PFSK-1 (cell line): ENCODE results near the gene MAP3K19.

Experiments used
- FOXP2 ChIP-seq: optimal IDR thresholded peaks from 2 replicates; pipeline ENCODE3; 2011; ENCODE audit warnings: borderline replicate concordance, control low read depth, inconsistent platforms; ENCODE audit not compliant: insufficient read depth; ENCODE audit errors: extremely low read length, extremely low read depth
- POLR2AphosphoS5 ChIP-seq: IDR thresholded peaks from 2 replicates; pipeline ENCODE4 v1.6.1; 2012; ENCODE audit warnings: low read depth, mild to moderate bottlenecking, control low read depth, low read length, moderate library complexity
- SIN3A ChIP-seq: IDR thresholded peaks from 2 replicates; pipeline ENCODE4 v1.6.1; 2012; ENCODE audit warnings: mild to moderate bottlenecking, low read length, moderate library complexity, borderline replicate concordance; ENCODE audit not compliant: insufficient read depth
- TAF1 ChIP-seq: IDR thresholded peaks from 2 replicates; pipeline ENCODE4 v1.6.1; 2012; ENCODE audit warnings: low read length, control low read depth, borderline replicate concordance; ENCODE audit not compliant: insufficient read depth
- TF ChIP-seq, protein P1 (sequence below), 2 experiments: IDR thresholded peaks; 2 replicates each; pipeline versions ENCODE4 v1.6.1 to v1.8.0; 2011 to 2012; ENCODE audit warnings: low read depth in 2 of 2, low read length in 2 of 2, control low read depth in 1 of 2, inconsistent platforms in 1 of 2, mild to moderate bottlenecking in 1 of 2, moderate library complexity in 1 of 2; ENCODE audit not compliant: insufficient read depth in 1 of 2

MAP3K19 gene

DNA sequence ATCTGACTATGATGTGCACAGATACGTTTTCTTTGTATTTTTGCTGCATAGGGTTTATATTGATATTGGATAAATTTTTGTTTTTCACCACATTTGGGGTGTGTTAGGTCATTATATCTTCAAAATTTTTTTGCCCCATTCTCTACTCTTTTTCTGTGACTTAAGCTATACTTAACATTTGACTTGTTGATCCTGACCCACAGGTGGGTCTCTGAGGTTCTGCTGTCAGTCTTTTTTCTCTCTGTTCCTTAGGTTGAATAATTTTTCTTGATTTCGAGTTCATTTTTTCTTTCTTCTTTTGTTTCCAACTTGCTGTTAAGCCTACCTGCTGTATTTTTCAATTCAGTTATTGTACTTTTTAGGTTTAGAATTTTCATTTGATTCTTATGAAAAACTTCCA is 16.9 kb upstream of the MAP3K19 start:
- TF ChIP-seq, protein P1, sequence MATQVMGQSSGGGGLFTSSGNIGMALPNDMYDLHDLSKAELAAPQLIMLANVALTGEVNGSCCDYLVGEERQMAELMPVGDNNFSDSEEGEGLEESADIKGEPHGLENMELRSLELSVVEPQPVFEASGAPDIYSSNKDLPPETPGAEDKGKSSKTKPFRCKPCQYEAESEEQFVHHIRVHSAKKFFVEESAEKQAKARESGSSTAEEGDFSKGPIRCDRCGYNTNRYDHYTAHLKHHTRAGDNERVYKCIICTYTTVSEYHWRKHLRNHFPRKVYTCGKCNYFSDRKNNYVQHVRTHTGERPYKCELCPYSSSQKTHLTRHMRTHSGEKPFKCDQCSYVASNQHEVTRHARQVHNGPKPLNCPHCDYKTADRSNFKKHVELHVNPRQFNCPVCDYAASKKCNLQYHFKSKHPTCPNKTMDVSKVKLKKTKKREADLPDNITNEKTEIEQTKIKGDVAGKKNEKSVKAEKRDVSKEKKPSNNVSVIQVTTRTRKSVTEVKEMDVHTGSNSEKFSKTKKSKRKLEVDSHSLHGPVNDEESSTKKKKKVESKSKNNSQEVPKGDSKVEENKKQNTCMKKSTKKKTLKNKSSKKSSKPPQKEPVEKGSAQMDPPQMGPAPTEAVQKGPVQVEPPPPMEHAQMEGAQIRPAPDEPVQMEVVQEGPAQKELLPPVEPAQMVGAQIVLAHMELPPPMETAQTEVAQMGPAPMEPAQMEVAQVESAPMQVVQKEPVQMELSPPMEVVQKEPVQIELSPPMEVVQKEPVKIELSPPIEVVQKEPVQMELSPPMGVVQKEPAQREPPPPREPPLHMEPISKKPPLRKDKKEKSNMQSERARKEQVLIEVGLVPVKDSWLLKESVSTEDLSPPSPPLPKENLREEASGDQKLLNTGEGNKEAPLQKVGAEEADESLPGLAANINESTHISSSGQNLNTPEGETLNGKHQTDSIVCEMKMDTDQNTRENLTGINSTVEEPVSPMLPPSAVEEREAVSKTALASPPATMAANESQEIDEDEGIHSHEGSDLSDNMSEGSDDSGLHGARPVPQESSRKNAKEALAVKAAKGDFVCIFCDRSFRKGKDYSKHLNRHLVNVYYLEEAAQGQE (IDR thresholded peaks at IDR 0.05; ENCODE audit: insufficient read depth in 1 of 2, low read depth in 2 of 2, low read length in 2 of 2): no peak
- TF ChIP-seq FOXP2: no peak
- TF ChIP-seq SIN3A: no peak
- no peak for TF ChIP-seq TAF1
- TF ChIP-seq POLR2AphosphoS5: no peak

DNA sequence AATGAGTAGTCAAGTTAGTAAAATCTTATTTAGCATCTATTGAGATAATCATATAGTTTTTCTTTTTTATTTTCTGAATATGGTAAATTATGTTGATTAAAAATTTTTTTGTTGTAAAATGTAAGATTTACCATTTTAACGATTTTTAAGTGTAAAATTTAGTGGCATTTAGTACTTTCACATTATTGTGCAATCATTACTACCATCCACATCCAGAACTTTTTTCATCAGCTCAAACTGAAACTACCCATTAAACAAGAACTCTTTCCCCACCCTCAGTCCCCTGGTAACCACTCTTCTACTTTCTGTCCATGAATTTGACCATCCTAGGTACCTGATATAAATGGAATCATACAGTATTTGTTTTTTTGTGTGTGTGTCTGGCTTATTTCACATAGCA is 16.0 kb upstream of the MAP3K19 start:
- TF ChIP-seq SIN3A (no peak), FOXP2 (no peak), TAF1 (no peak), POLR2AphosphoS5 (no peak)
- TF ChIP-seq, protein P1 (IDR thresholded peaks at IDR 0.05; ENCODE audit: insufficient read depth in 1 of 2, low read depth in 2 of 2, low read length in 2 of 2): no peak

DNA sequence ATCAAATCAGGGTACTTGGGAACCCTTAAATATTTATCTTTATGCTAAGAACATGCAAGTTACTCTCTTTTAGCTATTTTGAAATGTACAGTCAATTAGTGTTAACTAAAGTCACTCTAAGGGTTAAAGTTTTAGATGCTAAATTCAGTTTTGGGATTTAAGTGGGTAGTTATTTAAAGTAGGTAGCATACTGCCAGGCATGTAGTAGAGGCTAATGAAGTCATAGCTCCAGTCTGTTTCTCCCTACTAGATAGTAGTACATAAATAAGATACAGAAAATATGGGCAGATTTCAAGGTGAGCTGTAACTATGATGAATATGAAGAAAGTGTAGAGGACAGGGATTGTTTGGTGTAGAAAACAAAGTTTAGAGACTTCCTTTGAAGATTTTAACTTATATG is 12.3 kb upstream of the MAP3K19 start:
- no peak for TF ChIP-seq TAF1
- no peak for TF ChIP-seq SIN3A
- no peak for TF ChIP-seq FOXP2
- TF ChIP-seq, protein P1 (IDR thresholded peaks at IDR 0.05; ENCODE audit: insufficient read depth in 1 of 2, low read depth in 2 of 2, low read length in 2 of 2): no peak
- no peak for TF ChIP-seq POLR2AphosphoS5

DNA sequence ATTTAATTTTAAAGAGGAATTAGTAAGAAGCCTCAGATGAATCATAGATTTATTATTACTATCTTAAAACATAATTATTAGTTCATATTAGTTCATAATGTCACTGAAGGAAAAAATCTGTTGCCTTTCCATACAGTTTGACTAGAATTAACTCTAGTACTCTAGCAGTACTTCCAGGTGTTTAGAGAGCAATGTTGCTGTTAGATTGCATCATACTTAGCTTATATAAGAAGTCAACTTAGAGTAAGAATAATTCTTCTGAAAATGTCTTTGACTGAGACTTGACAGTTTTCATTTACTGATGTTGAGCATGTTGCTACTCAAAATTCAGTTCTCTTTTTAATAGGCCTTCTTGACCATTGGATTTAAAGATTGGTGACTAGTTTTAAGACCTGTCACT is 9.5 kb upstream of the MAP3K19 start:
- no peak for TF ChIP-seq POLR2AphosphoS5
- TF ChIP-seq TAF1: no peak
- TF ChIP-seq SIN3A: no peak
- TF ChIP-seq FOXP2: no peak
- TF ChIP-seq, protein P1 (IDR thresholded peaks at IDR 0.05; ENCODE audit: insufficient read depth in 1 of 2, low read depth in 2 of 2, low read length in 2 of 2): no peak

DNA sequence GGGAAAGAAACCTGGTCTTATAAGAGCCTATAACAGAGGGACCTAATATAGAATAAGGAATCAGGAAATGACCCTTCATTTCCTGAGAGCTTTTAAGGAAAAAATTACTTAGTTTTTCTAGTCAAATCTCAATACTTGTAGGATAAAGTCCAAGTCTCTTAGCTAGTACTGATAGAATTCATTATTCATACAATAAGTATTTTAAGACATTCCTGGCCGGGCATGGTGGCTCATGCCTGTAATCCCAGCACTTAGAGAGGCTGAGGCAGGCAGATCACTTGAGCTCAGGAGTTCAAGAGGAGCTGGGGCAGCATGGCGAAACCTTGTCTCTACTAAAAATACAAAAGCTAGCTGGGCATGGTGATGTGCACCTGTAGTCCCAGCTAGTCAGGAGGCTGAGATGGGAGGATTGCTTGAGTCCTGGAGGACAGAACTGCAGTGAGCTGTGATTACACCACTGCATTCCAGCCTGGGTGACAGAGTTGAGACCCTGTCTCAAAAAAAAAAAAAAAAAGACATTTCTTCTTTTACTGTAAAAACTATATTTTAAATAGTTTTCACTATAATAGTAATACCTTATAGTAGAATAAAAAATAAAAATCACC is 8.0 kb upstream of the MAP3K19 start:
- TF ChIP-seq, protein P1 (IDR thresholded peaks at IDR 0.05; ENCODE audit: insufficient read depth in 1 of 2, low read depth in 2 of 2, low read length in 2 of 2): no peak
- TF ChIP-seq POLR2AphosphoS5: no peak
- TF ChIP-seq FOXP2: no peak
- TF ChIP-seq TAF1: no peak
- no peak for TF ChIP-seq SIN3A
